ENCODE data around the gene HPS4.

The HPS4 gene

GRCh38 chr22:26453216-26453615 lies 30.4 kb downstream of the HPS4 start:
- TF ChIP-seq CTCF (IDR thresholded peaks at IDR 0.05; ENCODE audit: low read depth, low read length), result no peak
- no peak for DNase-seq (ENCODE audit: low read depth in 2 of 2)
- H3K4me3 ChIP-seq (replicated peaks in 1 of 2; ENCODE audit: low read depth in 2 of 2, low read length in 2 of 2), result no peak overlapping the region

GRCh38 chr22:26452236-26453016 lies 31.2 kb downstream of the HPS4 start:
- TF ChIP-seq CTCF (IDR thresholded peaks at IDR 0.05; ENCODE audit: low read depth, low read length), result no peak

GRCh38 chr22:26450453-26451185 lies 33.0 kb downstream of the HPS4 start:
- H3K4me3 ChIP-seq (replicated peaks in 1 of 2; ENCODE audit: low read depth in 2 of 2, low read length in 2 of 2), result no peak overlapping the region
- DNase-seq (ENCODE audit: low read depth in 2 of 2), result no peak
- TF ChIP-seq CTCF (IDR thresholded peaks at IDR 0.05; ENCODE audit: low read depth, low read length), result no peak

More at GRCh38 chr22:26452236-26453016, 31.2 kb downstream of the HPS4 start:
- H3K4me3 ChIP-seq (replicated peaks in 1 of 2; ENCODE audit: low read depth in 2 of 2, low read length in 2 of 2), result no peak overlapping the region
- DNase-seq (ENCODE audit: low read depth in 2 of 2), result no peak

GRCh38 chr22:26448941-26449340 lies 34.6 kb downstream of the HPS4 start:
- no peak for DNase-seq (ENCODE audit: low read depth in 2 of 2)
- TF ChIP-seq CTCF (IDR thresholded peaks at IDR 0.05; ENCODE audit: low read depth, low read length), result no peak

GRCh38 chr22:26448334-26448733 lies 35.2 kb downstream of the HPS4 start:
- TF ChIP-seq CTCF (IDR thresholded peaks at IDR 0.05; ENCODE audit: low read depth, low read length), result no peak
- no peak for DNase-seq (ENCODE audit: low read depth in 2 of 2)
- H3K4me3 ChIP-seq (replicated peaks in 1 of 2; ENCODE audit: low read depth in 2 of 2, low read length in 2 of 2), result no peak overlapping the region

More at GRCh38 chr22:26448941-26449340, 34.6 kb downstream of the HPS4 start:
- H3K4me3 ChIP-seq (replicated peaks in 1 of 2; ENCODE audit: low read depth in 2 of 2, low read length in 2 of 2), result no peak overlapping the region

GRCh38 chr22:26447584-26448329 lies 35.8 kb downstream of the HPS4 start:
- DNase-seq (ENCODE audit: low read depth in 2 of 2), result no peak
- H3K4me3 ChIP-seq (replicated peaks in 1 of 2; ENCODE audit: low read depth in 2 of 2, low read length in 2 of 2), result no peak overlapping the region
- TF ChIP-seq CTCF (IDR thresholded peaks at IDR 0.05; ENCODE audit: low read depth, low read length), result no peak
